SK-N-SH treated with all-trans-retinoic acid at 6 μM for 48 hours (cell line): ENCODE results near the gene FMO3.

Experiments used
- CREB5 ChIP-seq: fragments of 250-450 bp; sonication (Bioruptor Pico); IDR thresholded peaks from 2 replicates; pipeline ENCODE4 v1.5.1; 2020; ENCODE audit warnings: low read depth, mild to moderate bottlenecking, moderate library complexity
- CSDC2 ChIP-seq: fragments of 250-450 bp; sonication (Bioruptor Pico); IDR thresholded peaks from 2 replicates; pipeline ENCODE4 v1.5.0; 2020; ENCODE audit warnings: mild to moderate bottlenecking, moderate library complexity
- ESRRG ChIP-seq: fragments of 250-450 bp; sonication (Bioruptor Pico); IDR thresholded peaks from 2 replicates; pipeline ENCODE4 v1.6.1; 2021; ENCODE audit warnings: mild to moderate bottlenecking
- ISL1 ChIP-seq: fragments of 250-450 bp; sonication (Bioruptor Pico); IDR thresholded peaks from 2 replicates; pipeline ENCODE4 v2.1.2; 2022; ENCODE audit warnings: mild to moderate bottlenecking, moderate library complexity
- OSR1 ChIP-seq: fragments of 250-450 bp; sonication (Bioruptor Pico); IDR thresholded peaks from 2 replicates; pipeline ENCODE4 v1.8.0; 2022; ENCODE audit warnings: moderate library complexity, mild to moderate bottlenecking, inconsistent platforms
- RARB ChIP-seq: fragments of 250-450 bp; sonication (Bioruptor Pico); IDR thresholded peaks from 2 replicates; pipeline ENCODE4 v1.8.0; 2021; ENCODE audit warnings: mild to moderate bottlenecking, moderate library complexity
- ZFP3 ChIP-seq: fragments of 250-450 bp; sonication (Bioruptor Pico); IDR thresholded peaks from 2 replicates; pipeline ENCODE4 v1.5.0; 2020; ENCODE audit warnings: mild to moderate bottlenecking, moderate library complexity
- ZFP30 ChIP-seq: fragments of 450-650 bp; formaldehyde crosslinking; IDR thresholded peaks from 2 replicates; pipeline ENCODE4 v1.5.0; 2022; ENCODE audit warnings: mild to moderate bottlenecking, moderate library complexity
- ZNF565 ChIP-seq: fragments of 450-650 bp; formaldehyde crosslinking; conservative IDR thresholded peaks from 2 replicates; pipeline ENCODE4 v1.5.0; 2020; ENCODE audit warnings: low read depth, mild to moderate bottlenecking, moderate library complexity
- ZNF70 ChIP-seq: fragments of 450-650 bp; formaldehyde crosslinking; IDR thresholded peaks from 2 replicates; pipeline ENCODE4 v1.5.0; 2020; ENCODE audit warnings: mild to moderate bottlenecking, moderate library complexity

GRCh38 chr1:171090604-171091003 is at the start of gene FMO3:
- no peak for TF ChIP-seq ZFP3 (CRISPR knock-in tag)
- TF ChIP-seq ZNF565 (CRISPR knock-in tag), result no peak
- no peak for TF ChIP-seq CREB5
- TF ChIP-seq CSDC2, result no peak
- TF ChIP-seq ISL1 (CRISPR knock-in tag), result no peak
- no peak for TF ChIP-seq ZFP30
- no peak for TF ChIP-seq OSR1 (CRISPR knock-in tag)
- no peak for TF ChIP-seq RARB
- TF ChIP-seq ESRRG (CRISPR knock-in tag), result no peak
- no peak for TF ChIP-seq ZNF70 (CRISPR knock-in tag)
